Epithelial cell of esophagus (primary cell): ENCODE results near the gene FGFR2.

Source experiments
- DNase-seq: peaks from one replicate; pipeline ENCODE4 v3.0.0; 2010; ENCODE audit warnings: low read depth
- H3K4me3 ChIP-seq: 2 replicates; pipeline ENCODE4 v1.5.1; 2011; ENCODE audit warnings: mild to moderate bottlenecking, low read length, control low read depth
- TF ChIP-seq, protein P1 (sequence below): IDR thresholded peaks from 2 replicates; pipeline ENCODE4 v1.5.1; 2011; ENCODE audit warnings: low read depth, mild to moderate bottlenecking, low read length, control low read depth, inconsistent platforms; ENCODE audit not compliant: insufficient read depth; ENCODE audit errors: missing control alignments

The FGFR2 gene

DNA sequence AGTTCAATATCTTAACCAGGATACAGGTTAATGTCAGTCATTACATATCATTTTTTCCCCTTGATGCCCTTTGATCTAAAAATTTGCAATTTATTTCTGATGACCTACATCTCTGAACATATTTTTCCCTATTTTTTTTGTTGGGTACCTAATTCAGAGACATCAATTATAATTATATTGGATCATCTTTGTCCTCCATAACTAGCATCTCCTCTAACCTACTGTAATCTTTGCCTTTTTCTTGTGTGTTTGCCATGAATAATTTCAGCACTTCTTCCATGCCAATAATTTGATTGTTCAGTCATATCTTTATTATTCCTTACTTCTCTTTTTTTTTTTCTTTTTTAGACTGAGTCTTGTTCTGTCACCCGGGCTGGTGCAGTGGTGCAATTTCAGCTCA, 39.2 kb upstream of the FGFR2 start:
- DNase-seq = no peak
- H3K4me3 ChIP-seq = no peak overlapping the region
- TF ChIP-seq, protein P1, sequence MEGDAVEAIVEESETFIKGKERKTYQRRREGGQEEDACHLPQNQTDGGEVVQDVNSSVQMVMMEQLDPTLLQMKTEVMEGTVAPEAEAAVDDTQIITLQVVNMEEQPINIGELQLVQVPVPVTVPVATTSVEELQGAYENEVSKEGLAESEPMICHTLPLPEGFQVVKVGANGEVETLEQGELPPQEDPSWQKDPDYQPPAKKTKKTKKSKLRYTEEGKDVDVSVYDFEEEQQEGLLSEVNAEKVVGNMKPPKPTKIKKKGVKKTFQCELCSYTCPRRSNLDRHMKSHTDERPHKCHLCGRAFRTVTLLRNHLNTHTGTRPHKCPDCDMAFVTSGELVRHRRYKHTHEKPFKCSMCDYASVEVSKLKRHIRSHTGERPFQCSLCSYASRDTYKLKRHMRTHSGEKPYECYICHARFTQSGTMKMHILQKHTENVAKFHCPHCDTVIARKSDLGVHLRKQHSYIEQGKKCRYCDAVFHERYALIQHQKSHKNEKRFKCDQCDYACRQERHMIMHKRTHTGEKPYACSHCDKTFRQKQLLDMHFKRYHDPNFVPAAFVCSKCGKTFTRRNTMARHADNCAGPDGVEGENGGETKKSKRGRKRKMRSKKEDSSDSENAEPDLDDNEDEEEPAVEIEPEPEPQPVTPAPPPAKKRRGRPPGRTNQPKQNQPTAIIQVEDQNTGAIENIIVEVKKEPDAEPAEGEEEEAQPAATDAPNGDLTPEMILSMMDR = no peak

DNA sequence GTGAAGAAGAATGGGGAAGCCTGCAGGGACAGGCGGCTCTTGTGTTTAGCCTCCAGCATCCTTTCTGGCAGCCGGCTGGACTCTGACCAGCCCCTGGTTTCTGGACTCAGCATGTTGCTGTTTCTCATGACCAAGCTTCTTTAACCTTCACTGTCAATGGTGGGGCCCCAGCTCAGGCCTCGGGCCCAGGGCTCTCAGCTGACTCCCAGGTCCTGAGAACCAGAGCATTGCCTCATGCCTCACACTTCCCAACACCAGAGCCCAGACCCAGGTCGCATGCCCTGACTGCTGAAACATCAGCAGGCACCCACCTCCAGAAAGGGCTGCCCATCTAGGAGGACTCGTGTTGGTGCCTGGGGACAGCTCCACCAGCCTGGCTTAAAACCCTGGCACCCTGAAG, 34.8 kb upstream of the FGFR2 start:
- TF ChIP-seq, protein P1 = no peak
- no peak overlapping the region for H3K4me3 ChIP-seq

DNA sequence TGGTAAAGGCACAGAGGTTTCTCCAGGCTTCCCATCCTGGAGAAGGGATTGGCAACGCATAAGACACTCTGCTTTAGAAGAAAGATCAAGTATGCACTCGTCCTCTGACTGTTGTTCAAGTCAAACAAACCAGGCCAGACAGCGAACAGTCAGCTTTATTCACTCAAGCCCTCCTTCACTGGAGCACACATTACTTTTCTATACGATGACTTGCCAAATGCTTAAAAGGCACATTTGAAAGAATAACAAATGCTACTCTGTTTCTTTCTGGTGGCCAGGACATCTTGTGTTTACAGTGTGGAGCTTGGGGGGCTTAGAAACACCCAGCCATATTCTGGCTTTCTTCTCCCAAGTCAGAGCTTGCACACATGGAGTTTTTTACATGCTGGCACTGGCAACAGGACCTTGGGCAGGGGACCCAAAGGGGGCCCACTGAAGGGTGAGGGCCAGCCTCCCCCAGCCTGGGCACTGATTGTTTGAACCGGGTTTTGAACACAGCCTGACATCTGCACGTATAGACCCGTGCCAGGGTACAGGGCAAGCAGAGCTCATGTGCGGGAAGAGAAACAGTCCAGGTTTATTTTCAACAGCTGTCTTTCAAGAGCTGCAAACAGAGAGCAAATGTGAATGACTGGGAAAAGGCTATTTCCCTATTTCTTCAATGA, 33.3 kb upstream of the FGFR2 start:
- TF ChIP-seq, protein P1 = no peak
- no peak overlapping the region for H3K4me3 ChIP-seq

More for the DNA sequence above, 34.8 kb upstream of the FGFR2 start:
- DNase-seq = no peak

DNA sequence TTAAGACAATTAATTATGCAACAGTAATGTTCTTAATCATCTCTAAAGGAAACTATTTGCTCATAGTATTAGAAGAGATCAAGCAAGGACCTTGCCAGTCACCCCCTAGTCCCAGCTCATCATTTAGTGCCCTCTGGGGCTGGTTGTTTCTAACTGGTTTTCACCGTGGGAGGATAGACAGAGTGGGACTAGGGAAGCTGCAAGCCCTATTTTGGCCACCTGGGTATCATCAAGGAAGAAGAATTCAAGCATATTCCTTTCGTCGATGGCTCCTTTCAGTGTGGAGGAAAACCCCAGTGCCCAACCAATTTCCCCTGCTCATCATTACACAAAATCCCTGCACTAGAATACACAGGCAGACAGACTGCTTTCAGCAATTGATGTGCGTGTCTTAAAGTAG, 30.6 kb upstream of the FGFR2 start:
- no peak for DNase-seq
- TF ChIP-seq, protein P1 = no peak

More for the DNA sequence above, 33.3 kb upstream of the FGFR2 start:
- peak; percentile 56 for DNase-seq

DNA sequence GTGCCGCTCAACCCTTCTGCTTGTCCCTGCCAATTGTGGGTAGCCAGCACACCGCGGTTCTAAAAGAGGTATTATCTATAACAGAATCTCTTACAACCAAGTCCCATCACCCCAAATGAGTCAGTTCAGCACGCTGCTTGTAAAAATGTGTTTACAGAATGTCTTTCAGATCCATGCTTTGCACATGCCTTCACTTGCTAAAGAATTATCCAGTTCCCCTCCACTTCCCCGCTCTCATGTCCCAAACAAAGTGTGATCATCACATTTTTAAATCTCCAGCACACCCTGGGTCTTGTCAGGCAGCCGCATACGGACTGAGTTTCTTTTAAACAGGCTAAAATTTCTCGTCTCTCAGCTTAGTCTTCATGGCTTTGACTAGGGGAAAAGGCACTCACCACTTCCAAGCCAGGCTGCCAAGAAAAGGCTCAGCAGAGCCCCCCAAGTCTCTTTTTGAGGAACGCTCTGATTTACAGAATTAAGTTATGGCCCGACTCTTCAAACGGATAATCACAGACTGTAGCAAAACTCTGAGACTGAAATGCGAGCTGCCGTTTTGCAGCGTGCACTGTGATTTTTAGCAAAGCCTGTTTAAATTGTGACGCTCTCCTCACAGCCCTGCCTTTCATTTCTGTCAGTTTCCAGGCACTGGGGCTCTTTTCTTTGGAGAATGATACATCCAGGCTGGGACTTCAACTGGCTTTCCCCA, 29.8 kb upstream of the FGFR2 start:
- TF ChIP-seq, protein P1 = no peak
- H3K4me3 ChIP-seq = no peak overlapping the region
- DNase-seq = peak; percentile 85

More for the DNA sequence above, 30.6 kb upstream of the FGFR2 start:
- H3K4me3 ChIP-seq = no peak overlapping the region

DNA sequence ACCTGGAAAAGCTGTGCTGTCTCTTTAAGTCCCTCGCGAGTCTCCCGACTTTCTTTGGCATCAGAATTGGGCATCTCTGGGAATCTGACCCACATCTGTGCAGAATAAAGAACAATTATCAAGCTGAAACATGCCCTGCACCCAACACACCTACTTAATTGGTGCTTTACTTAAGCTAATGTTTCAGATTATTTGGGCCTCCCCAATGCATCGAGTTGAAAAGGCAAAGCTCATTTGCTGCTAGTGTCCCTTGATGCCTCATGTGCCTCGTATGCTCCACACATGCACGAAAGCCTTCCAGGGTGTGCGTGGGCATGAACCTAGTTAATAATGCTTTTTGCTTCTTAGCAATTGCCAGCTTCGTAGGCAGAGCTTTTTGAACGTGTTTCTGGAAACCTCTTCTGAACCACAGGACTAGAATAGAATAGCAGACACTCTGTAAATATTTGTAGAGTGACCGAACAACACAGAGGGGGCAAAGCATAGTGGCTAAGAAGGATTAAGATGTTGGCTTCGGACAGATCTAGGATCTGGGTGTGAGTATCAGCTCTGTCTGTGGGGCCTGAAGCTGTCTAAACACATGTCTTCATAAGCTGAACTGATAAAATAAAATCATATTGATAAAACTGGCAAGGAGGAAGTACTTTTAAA, 26.7 kb upstream of the FGFR2 start:
- no peak overlapping the region for H3K4me3 ChIP-seq
- TF ChIP-seq, protein P1 = no peak

More for the DNA sequence above, 26.7 kb upstream of the FGFR2 start:
- peak; percentile 49 for DNase-seq
